H1 (cell line): ENCODE data around the gene PCBP1. TPM values are rescaled to one million over a fixed set of nuclear protein-coding genes. Genes with fewer than 3 reads are reported as not detected.
"Not testable (repeated sequence)": the region's sequence is repeated elsewhere in the genome, so short reads cannot be mapped to it uniquely, and the experiment has no call there.

Experiments
- CTCF ChIA-PET: fragments of 300-600 bp; sonication (Branson Sonifier 250); formaldehyde crosslinking; loops from one replicate; lab custom pipeline; 2021; ENCODE audit not compliant: partially characterized antibody; lab: Charles Lee
- POLR2A ChIA-PET: fragments of 300-600 bp; sonication (Branson Sonifier 250); formaldehyde crosslinking; loops from one replicate; lab custom pipeline; 2021; ENCODE audit warnings: inconsistent platforms; ENCODE audit not compliant: partially characterized antibody; lab: Charles Lee
- DNase-seq, 2 experiments: peaks; one replicate each; pipeline versions ENCODE4 v3.0.0 to v3.0.0-alpha.2; 2010 to 2022; ENCODE audit warnings: low spot score in 2 of 2, low read depth in 1 of 2, mixed read lengths in 1 of 2
- FAIRE-seq: peaks from 2 replicates; lab custom pipeline; 2011; peaks lifted over from hg19 to GRCh38; lab: Jason Lieb, UNC
- H2AFZ ChIP-seq: 2 replicates; pipeline ENCODE4 v1.8.1; 2012; ENCODE audit warnings: low read length, inconsistent platforms
- H2AK5ac ChIP-seq: 2 replicates; pipeline ENCODE4 v1.6.1; 2013; ENCODE audit warnings: low read depth, low read length
- H2BK120ac ChIP-seq: replicated peaks from 2 replicates; pipeline ENCODE3; 2013; ENCODE audit warnings: low read depth, low read length, inconsistent platforms
- H2BK12ac ChIP-seq: 2 replicates; pipeline ENCODE4 v1.6.1; 2013; ENCODE audit warnings: low read depth, low read length
- H2BK15ac ChIP-seq: 2 replicates; pipeline ENCODE4 v1.6.1; 2013; ENCODE audit warnings: low read length
- H2BK20ac ChIP-seq: 2 replicates; pipeline ENCODE4 v1.6.1; 2013; ENCODE audit warnings: low read length
- H2BK5ac ChIP-seq: 2 replicates; pipeline ENCODE4 v1.6.1; 2013; ENCODE audit warnings: low read depth, low read length
- H3K14ac ChIP-seq: 2 replicates; pipeline ENCODE4 v1.6.1; 2013; ENCODE audit warnings: inconsistent platforms; ENCODE audit not compliant: insufficient read length
- H3K18ac ChIP-seq: 2 replicates; pipeline ENCODE4 v1.6.1; 2013; ENCODE audit warnings: low read length; ENCODE audit errors: extremely low read depth
- H3K23ac ChIP-seq: 2 replicates; pipeline ENCODE4 v1.6.1; 2013; ENCODE audit warnings: inconsistent platforms; ENCODE audit not compliant: insufficient read length
- H3K23me2 ChIP-seq: 2 replicates; pipeline ENCODE4 v1.6.1; 2013; ENCODE audit warnings: low read depth, low read length
- H3K27ac ChIP-seq: 2 replicates; pipeline ENCODE4 v1.6.1; 2011; ENCODE audit warnings: low read depth, low read length, inconsistent platforms
- H3K27me3 ChIP-seq, 4 experiments: replicated peaks in 1 of 4; 1 replicate in 1 of 4; 2 replicates in 3 of 4; pipeline versions ENCODE4 v1.6.1 to v1.8.1; 2011 to 2013; ENCODE audit warnings: low read length in 3 of 4, mild to moderate bottlenecking in 3 of 4, inconsistent platforms in 2 of 4, mixed read lengths in 2 of 4, moderate library complexity in 1 of 4; ENCODE audit not compliant: control insufficient read depth in 3 of 4, insufficient read depth in 3 of 4; ENCODE audit errors: extremely low read depth in 1 of 4
- H3K36me3 ChIP-seq, 4 experiments: 2 replicates each; pipeline versions ENCODE4 v1.6.1 to v1.8.1; 2011 to 2013; ENCODE audit warnings: mild to moderate bottlenecking in 4 of 4, low read length in 3 of 4, moderate library complexity in 2 of 4, control low read depth in 1 of 4, inconsistent platforms in 1 of 4; ENCODE audit not compliant: insufficient read depth in 4 of 4, control insufficient read depth in 2 of 4
- H3K4ac ChIP-seq: replicated peaks from 2 replicates; pipeline ENCODE3; 2013; ENCODE audit warnings: low read length, low read depth, mixed read lengths, inconsistent platforms; ENCODE audit not compliant: insufficient read length
- H3K4me1 ChIP-seq, 4 experiments: replicated peaks in 1 of 4; 1 replicate in 1 of 4; 2 replicates in 3 of 4; pipeline versions ENCODE4 v1.6.1 to v1.8.1; 2011 to 2013; ENCODE audit warnings: low read length in 3 of 4, inconsistent platforms in 2 of 4, mixed read lengths in 1 of 4; ENCODE audit not compliant: insufficient read depth in 4 of 4, control insufficient read depth in 3 of 4
- H3K4me2 ChIP-seq, 2 experiments: 2 replicates each; pipeline versions ENCODE4 v1.6.1 to v1.8.1; 2011 to 2013; ENCODE audit warnings: low read depth in 2 of 2, low read length in 2 of 2, control low read depth in 1 of 2, inconsistent platforms in 1 of 2, mild to moderate bottlenecking in 1 of 2; ENCODE audit not compliant: insufficient read depth in 1 of 2
- H3K4me3 ChIP-seq, 4 experiments: fragments of 200-600, 300-600 bp in 1 of 4; sonication (generic), shearing (Covaris generic), sonication (Bioruptor Twin) in 1 of 4; 2 replicates each; pipeline versions ENCODE4 v1.5.1 to v1.8.1; 2011 to 2016; ENCODE audit warnings: low read length in 4 of 4, low read depth in 3 of 4, control low read depth in 2 of 4, inconsistent platforms in 2 of 4, mild to moderate bottlenecking in 2 of 4, mixed read lengths in 1 of 4, moderate library complexity in 1 of 4; ENCODE audit not compliant: insufficient read depth in 2 of 4; ENCODE audit errors: extremely low read depth in 1 of 4
- H3K56ac ChIP-seq: replicated peaks from 2 replicates; pipeline ENCODE3; 2013; ENCODE audit warnings: low read depth, mild to moderate bottlenecking, mixed read lengths, low read length, inconsistent platforms; ENCODE audit not compliant: insufficient read length
- H3K79me1 ChIP-seq: 2 replicates; pipeline ENCODE4 v1.6.1; 2013; ENCODE audit warnings: low read depth, low read length, control low read depth
- H3K79me2 ChIP-seq, 2 experiments: 2 replicates each; pipeline versions ENCODE4 v1.6.1 to v1.8.1; 2012 to 2013; ENCODE audit warnings: low read length in 2 of 2, mild to moderate bottlenecking in 2 of 2, inconsistent platforms in 1 of 2; ENCODE audit not compliant: insufficient read depth in 2 of 2, control insufficient read depth in 1 of 2
- H3K9ac ChIP-seq, 4 experiments: replicated peaks in 1 of 4; 1 replicate in 1 of 4; 2 replicates in 3 of 4; pipeline versions ENCODE4 v1.6.1 to v1.8.1; 2011 to 2013; ENCODE audit warnings: low read depth in 3 of 4, low read length in 3 of 4, control low read depth in 2 of 4, mild to moderate bottlenecking in 2 of 4, moderate library complexity in 2 of 4, inconsistent platforms in 1 of 4; ENCODE audit errors: extremely low read depth in 1 of 4
- H3K9me3 ChIP-seq, 2 experiments: 2 replicates each; pipeline versions ENCODE4 v1.6.1 to v1.8.1; 2012 to 2013; ENCODE audit warnings: mild to moderate bottlenecking in 2 of 2, moderate library complexity in 2 of 2, control low read depth in 1 of 2, inconsistent platforms in 1 of 2, low read depth in 1 of 2, low read length in 1 of 2, mixed read lengths in 1 of 2; ENCODE audit not compliant: insufficient read depth in 2 of 2
- H4K20me1 ChIP-seq, 2 experiments: replicated peaks in 1 of 2; 2 replicates each; pipeline versions ENCODE3 to v1.8.1; 2011 to 2013; ENCODE audit warnings: inconsistent platforms in 2 of 2, low read length in 2 of 2, mild to moderate bottlenecking in 1 of 2; ENCODE audit not compliant: insufficient read depth in 2 of 2, control insufficient read depth in 1 of 2
- H4K5ac ChIP-seq: 2 replicates; pipeline ENCODE4 v1.6.1; 2013; ENCODE audit warnings: low read length, low read depth, mixed read lengths, inconsistent platforms; ENCODE audit not compliant: insufficient read length
- H4K8ac ChIP-seq: 2 replicates; pipeline ENCODE4 v1.8.0; 2013; ENCODE audit warnings: mild to moderate bottlenecking, moderate library complexity, low read length, inconsistent platforms; ENCODE audit not compliant: insufficient read depth; ENCODE audit errors: extremely low read depth
- H4K91ac ChIP-seq: replicated peaks from 2 replicates; pipeline ENCODE3; 2013; ENCODE audit warnings: low read length, mixed read lengths, inconsistent platforms; ENCODE audit not compliant: insufficient read length
- WGBS, 2 experiments: shearing (Covaris generic) in 1 of 2; methylation state at CpG; one replicate each; pipeline versions ENCODE4 v1.1.6 to v1.1.7; 2013 to 2015; ENCODE audit warnings: low lambda C conversion rate in 2 of 2, mixed read lengths in 2 of 2, inconsistent platforms in 1 of 2, low coverage in 1 of 2, missing lambda C conversion rate in 1 of 2; ENCODE audit not compliant: insufficient replicate concordance in 2 of 2, insufficient coverage in 1 of 2, insufficient read length in 1 of 2; ENCODE audit errors: extremely low coverage in 1 of 2, missing lambda C conversion rate in 1 of 2; 5-methylcytosine and 5-hydroxymethylcytosine counted together
- polyA plus RNA-seq, 7 experiments: library from polyadenylated mRNA; depleted of rRNA in 3 of 7; stranded (reverse) in 5 of 7; unstranded in 2 of 7; fragments of >200 nt in 5 of 7; fragments of 200-250 nt in 2 of 7; gene quantifications; 1 replicate in 5 of 7; 2 replicates in 1 of 7; 4 replicates in 1 of 7; pipeline versions ENCODE4 v1.2.1 to v1.2.3, GENCODE V29; 2011 to 2013; ENCODE audit warnings: missing spikeins in 2 of 7, mixed read lengths in 2 of 7
- total RNA-seq: library from RNA; stranded (reverse); fragmentation: NEBNext Ultra II Directional; extraction: Animal tissue kit (Norgen Biotek cat#: 25700); gene quantifications from 2 replicates; pipeline ENCODE4 v1.2.1, GENCODE V29; 2021

Gene PCBP1
- total and polyA plus RNA-seq, 2 of the 8 experiments (the other 6 are each of a cell fraction or from before 2014, with no cell fraction given), result 279 to 493 TPM

DNA sequence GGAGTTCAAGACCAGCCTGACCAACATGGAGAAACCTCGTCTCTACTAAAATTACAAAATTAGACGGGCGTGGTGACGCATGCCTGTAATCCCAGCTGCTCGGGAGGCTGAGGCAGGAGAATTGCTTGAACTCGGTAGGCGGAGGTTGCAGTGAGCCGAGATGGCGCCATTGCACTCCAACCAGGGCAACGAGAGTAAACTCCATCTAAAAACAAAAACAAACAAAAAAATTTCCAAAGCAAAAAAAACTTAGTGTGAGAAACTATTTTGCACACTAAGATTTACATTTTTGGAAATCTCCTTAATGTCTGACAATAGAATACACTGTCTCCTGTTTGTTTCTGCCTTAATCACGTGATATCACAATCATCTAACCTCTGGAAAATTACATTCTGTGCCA lies 14.4 kb downstream of the PCBP1 start:
- WGBS, 2 experiments, result 88% methylated on average over 8 of the region's 11 CpGs; no CpG with 5 or more reads in 1 of the 2 experiments
- H3K23ac ChIP-seq, H2BK15ac ChIP-seq: not testable (repeated sequence)

DNA sequence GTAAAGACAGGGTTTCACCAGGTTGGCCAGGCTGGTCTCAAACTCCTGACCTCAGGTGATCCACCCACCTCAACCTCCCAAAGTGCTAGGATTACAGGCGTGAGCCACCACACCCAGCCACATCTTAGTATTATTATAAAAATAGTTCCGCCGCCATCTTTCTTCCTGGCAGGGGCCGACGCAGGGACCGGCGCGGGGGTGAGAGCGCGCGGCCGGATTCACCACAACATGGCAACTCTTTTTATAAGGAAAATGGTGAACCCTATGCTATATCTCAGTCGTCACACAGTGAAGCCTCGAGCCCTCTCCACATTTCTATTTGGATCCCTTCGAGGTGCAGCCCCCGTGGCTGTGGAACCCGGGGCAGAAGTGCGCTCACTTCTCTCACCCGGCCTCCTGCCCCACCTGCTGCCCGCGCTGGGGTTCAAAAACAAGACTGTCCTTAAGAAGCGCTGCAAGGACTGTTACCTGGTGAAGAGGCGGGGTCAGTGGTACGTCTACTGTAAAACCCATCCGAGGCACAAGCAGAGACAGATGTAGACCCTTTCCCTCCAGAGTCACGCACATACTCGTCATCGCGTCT lies 15.1 kb downstream of the PCBP1 start:
- H3K23ac ChIP-seq, H2BK20ac ChIP-seq, H3K79me2 ChIP-seq, H3K56ac ChIP-seq, H3K4me3 ChIP-seq, H3K4ac ChIP-seq, H2BK120ac ChIP-seq, H3K14ac ChIP-seq, H3K23me2 ChIP-seq, H3K4me2 ChIP-seq, H3K36me3 ChIP-seq, H2BK5ac ChIP-seq, H2AFZ ChIP-seq, DNase-seq, H2AK5ac ChIP-seq, H3K27ac ChIP-seq, H3K9me3 ChIP-seq, H2BK15ac ChIP-seq, H4K5ac ChIP-seq, H3K4me1 ChIP-seq, H3K18ac ChIP-seq, H3K79me1 ChIP-seq, H2BK12ac ChIP-seq, H3K9ac ChIP-seq, H3K27me3 ChIP-seq, CTCF ChIA-PET, H4K91ac ChIP-seq, H4K20me1 ChIP-seq: not testable (repeated sequence)
- 93% methylated on average over 29 of the region's 29 CpGs; no CpG with 5 or more reads in 1 of the 2 experiments for WGBS, 2 experiments
- peak; percentile 71 for FAIRE-seq
- peak overlapping the region; percentile 35; the same call in 1 of the 2 replicates for H4K8ac ChIP-seq
- POLR2A ChIA-PET, result interaction anchor here (32.2 kb wide), 1 partner anchor 26 kb away, joined by 1553 read pairs; no protein-coding TSS in a partner anchor

More for the DNA sequence above, 14.4 kb downstream of the PCBP1 start:
- H3K4me1 ChIP-seq, H3K36me3 ChIP-seq, H3K4ac ChIP-seq, H2AFZ ChIP-seq, FAIRE-seq, H4K91ac ChIP-seq, H2AK5ac ChIP-seq, H3K27me3 ChIP-seq, H2BK5ac ChIP-seq, H3K4me2 ChIP-seq, H3K27ac ChIP-seq, H3K18ac ChIP-seq, DNase-seq, H3K56ac ChIP-seq, H3K9me3 ChIP-seq, H3K4me3 ChIP-seq, H4K20me1 ChIP-seq, H4K5ac ChIP-seq, CTCF ChIA-PET, H2BK120ac ChIP-seq, H3K79me2 ChIP-seq, H3K23me2 ChIP-seq, H3K79me1 ChIP-seq, H2BK20ac ChIP-seq, H2BK12ac ChIP-seq, H3K14ac ChIP-seq, H4K8ac ChIP-seq, H3K9ac ChIP-seq: not testable (repeated sequence)
- POLR2A ChIA-PET, result interaction anchor here (0.7 to 32.2 kb wide), 3 partner anchors 13 to 186 kb away, joined by 3 to 1553 read pairs (median 3); no protein-coding TSS in a partner anchor
